Measurements from ENCODE around the gene TBC1D22A.

The TBC1D22A gene

GRCh38 chr22:46795845-46796565, 33.6 kb downstream of the TBC1D22A start:
- DNase-seq (ENCODE audit: low read depth in 3 of 3): no peak

- DNase-seq (ENCODE audit: low read depth in 3 of 3): no peak
These were observed 34.2 kb downstream of the TBC1D22A start for GRCh38 chr22:46796566-46797195.

DNA sequence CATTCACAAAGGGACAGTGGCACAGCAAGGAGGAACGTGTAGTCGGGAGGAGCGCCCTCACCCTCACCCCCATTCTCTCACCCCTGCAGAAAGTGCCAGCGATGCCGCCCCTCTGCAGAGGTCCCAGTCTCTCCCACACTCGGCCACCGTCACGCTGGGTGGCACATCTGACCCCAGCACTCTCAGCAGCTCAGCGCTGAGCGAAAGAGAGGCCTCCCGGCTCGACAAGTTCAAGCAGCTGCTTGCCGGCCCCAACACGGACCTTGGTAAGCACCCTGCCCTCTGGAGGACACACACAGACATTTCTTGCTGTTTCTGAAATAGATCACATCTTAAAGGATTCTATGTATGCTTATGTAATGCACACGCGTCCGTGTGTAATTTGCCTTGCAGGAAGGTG, 34.9 kb downstream of the TBC1D22A start:
- no peak for DNase-seq (ENCODE audit: low read depth in 3 of 3)

GRCh38 chr22:46798041-46798365, 35.6 kb downstream of the TBC1D22A start:
- DNase-seq (ENCODE audit: low read depth in 3 of 3): no peak

- DNase-seq (ENCODE audit: low read depth in 3 of 3): peak; percentile 60 to 68 (median 60)
These were observed 36.2 kb downstream of the TBC1D22A start for GRCh38 chr22:46798366-46799350.

DNA sequence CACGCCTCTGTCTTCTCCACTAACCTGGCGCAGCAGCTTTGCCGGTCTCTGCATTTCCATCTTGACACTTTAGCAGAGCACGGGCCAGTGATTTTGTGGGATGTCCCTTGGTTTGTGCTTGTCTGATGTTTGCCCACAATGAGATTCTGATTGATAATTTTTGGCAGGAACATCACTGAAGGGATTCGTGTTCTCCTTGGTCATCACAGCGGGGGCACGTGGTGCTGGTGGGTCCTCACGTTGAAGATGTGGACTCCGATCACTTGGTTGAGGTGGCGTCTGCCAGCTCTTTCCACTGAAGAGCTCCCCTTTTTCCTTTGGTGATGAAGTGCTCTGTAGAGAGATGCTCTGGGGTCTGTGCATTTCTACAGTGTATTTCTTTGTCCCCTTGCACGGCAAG, 37.2 kb downstream of the TBC1D22A start:
- no peak for DNase-seq (ENCODE audit: low read depth in 3 of 3)

GRCh38 chr22:46800102-46800857, 37.8 kb downstream of the TBC1D22A start:
- DNase-seq (ENCODE audit: low read depth in 3 of 3): no peak

GRCh38 chr22:46801331-46801811, 38.9 kb downstream of the TBC1D22A start:
- no peak for DNase-seq (ENCODE audit: low read depth in 3 of 3)

- DNase-seq (ENCODE audit: low read depth in 3 of 3): no peak
These were observed 39.6 kb downstream of the TBC1D22A start for GRCh38 chr22:46801826-46802607.

DNA sequence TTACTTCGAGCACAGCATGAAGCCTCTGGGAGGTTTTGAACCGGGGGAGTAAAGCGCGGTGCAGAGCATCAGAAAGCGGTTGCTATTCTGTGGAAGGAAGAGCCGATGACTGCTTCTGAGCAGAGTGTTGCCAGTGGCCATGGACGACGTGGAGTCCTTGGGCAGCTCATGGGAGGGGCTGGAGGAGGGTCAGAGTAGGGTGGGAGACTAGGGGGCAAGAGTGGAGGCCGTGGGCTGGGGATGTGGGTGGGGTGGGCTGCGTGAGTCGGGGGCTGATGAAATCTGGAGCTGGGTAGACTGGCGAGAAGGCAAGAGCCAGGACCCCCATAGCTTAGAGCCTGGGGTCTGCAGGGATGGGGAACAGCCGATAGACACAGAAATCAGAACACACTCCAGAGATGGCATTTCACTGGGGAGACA, 40.2 kb downstream of the TBC1D22A start:
- DNase-seq (ENCODE audit: low read depth in 3 of 3): no peak

DNA sequence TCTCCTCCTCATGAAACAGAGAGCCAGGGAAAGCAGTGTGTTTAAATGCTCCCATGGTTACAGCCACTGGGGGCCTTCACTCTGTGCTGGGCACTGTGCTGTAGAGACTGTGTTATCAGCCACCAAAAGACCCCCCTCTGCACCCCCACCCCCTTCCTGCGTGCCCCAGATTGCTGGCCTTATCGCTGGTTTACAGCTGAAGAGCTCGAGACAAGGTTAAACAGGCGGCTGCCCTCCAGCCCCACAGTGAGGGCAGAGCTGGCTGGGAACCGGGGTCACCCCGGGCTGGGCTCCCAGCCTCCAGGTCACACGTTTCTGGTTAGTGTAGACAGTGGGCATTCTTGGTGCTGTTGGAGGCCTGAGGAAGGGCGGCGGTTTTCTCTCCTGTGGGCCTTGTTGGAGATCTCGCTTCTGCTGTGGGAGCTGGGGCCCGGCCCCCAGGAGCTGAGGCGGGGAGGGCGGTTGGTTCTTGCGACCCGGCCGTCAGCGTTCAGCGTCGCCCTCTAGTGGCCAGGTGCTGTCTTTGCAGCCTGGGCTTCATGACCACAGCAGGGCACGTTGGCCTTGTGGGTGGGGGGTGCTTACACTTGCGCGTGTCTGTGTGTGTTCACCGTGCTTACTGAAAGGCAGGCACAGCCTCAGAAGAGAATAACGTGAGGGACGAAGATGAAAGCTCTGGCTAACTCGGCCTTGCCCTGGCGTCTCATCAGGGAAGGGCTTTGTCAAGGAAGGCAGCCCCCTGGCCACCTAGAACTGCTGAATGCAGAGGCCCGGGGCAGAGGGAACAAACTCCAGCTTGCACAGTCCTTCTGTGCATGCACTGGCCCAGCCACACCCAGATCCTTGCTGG, 40.8 kb downstream of the TBC1D22A start:
- peak; percentile 36 to 56 (median 40) for DNase-seq (ENCODE audit: low read depth in 3 of 3)

DNA sequence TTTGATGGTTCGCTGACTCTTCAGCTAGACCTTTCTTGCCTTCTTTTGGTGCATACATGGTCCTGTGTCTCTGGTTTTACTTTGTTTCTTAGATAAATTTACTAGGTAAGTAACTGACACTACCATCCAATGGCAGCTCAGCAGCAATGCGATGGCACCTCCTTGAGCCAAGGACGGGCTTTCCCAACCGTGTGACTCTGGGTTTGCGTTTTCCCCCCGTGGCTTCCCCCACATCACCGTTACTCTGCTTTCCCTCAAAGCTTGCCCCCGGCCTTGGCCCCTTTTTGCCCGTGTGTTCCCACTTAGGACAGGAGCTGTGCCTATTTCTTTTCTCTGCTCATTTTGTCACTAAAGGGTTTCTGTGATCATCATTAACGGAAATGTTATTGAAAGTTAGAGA, 41.5 kb downstream of the TBC1D22A start:
- DNase-seq (ENCODE audit: low read depth in 3 of 3): no peak

DNA sequence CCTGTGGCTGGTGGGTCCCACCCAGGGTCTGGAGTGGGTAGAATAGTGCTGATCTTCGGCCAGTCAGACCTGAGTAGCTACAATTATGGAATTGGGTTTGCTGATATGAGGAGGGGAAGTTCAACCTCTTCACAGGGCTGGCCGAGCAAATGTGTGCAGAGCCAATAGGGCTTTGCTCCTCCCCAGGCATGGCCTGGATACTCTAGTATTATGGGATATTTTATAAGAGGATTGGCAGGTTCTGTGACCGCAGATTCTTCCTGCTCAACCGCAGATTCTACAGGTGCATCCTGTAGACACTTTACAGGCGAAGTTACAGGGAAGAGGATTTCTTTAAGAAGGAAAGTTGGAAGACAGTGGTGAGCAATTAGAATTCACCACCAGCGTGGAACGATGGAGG, 44.3 kb downstream of the TBC1D22A start:
- no peak for DNase-seq (ENCODE audit: low read depth in 3 of 3)

- DNase-seq (ENCODE audit: low read depth in 3 of 3): no peak
These were observed 45.0 kb downstream of the TBC1D22A start for GRCh38 chr22:46807458-46807857.

DNA sequence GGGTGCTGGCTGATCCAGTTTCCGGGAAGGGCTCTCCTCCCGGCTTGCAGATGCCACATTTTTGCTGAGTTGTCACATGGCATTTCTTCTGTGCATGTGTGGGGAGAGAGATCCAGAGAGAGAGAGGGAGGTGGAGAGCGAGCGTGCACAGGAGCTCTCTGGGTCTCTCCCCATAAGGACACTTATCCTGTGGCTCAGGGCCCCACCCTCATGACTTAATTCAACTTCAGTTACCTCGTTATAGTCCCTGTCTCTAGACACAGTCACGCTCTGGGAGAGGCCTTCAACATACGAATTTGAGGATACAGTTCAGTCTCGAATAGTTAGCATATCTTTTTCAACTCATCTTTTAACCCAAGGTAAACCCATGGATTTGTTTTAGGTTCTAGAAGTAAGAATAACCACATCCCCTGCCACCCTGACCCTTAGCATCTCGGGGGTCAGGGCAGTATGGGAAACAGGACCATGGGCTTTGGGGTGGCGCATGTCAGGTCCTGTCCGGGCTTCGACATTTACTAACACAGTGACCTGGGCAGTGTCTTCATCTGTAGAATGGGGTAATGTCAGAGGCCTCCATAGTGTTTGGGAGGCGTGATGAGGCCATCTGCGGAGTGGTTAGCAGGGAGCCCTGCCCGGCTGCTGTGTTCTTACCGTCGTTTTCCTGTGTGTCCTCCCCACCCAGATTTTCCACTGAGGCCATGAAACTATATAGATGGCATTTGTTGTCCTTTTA, 46.9 kb downstream of the TBC1D22A start:
- DNase-seq (ENCODE audit: low read depth in 3 of 3): no peak

DNA sequence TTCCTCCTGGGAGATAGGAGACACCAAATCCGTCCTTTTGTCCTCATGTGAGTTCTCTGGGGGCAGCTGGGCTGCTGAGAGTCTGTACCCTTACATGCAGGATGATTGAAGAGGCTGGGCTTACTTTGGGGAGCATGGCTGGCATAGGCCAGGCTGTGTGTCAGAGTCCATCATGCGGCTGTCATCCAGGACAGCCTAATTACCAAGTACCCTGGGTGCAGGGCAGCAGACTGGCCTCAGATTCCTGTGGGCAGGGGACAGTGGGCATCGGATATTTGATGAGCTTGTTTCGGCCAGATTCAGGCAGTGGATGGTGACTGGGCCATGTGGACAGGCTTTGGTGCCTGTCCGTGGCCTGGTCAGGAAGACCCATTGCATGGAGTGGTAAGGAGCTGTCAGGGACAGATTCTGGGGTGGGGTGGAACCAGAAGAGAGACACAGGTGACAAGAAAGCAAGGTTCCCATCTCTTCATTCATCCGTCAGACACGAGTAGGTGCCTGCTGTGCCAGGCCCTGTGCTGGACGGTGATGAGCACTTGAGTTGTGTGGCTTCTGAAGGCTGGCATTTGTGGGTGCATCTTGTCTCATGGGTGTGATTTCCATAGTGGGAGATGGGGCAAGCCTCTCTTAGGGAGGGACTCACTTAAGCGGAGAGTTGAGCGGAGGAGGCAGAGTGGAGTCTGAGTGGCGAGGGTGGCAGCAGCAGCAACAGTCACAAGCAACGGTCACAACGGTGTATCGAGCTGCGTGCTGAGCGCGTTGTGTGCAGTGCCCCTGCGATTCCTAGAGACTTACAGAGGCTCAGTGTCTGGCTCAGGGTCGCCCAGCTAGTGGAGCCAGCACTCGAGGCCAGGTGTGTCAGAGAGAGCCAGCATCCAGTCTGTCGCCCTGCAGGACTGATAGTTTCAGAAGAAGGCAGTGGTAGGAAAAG, 48.7 kb downstream of the TBC1D22A start:
- no peak for DNase-seq (ENCODE audit: low read depth in 3 of 3)

GRCh38 chr22:46812034-46812605, 49.7 kb downstream of the TBC1D22A start:
- no peak for DNase-seq (ENCODE audit: low read depth in 3 of 3)

GRCh38 chr22:46812788-46813187, 50.3 kb downstream of the TBC1D22A start:
- no peak for DNase-seq (ENCODE audit: low read depth in 3 of 3)

All from stimulated activated CD4-positive, alpha-beta T cell treated with anti-CD3 and anti-CD28 coated beads, TNF-alpha, amount 100 ng/mL, for 48 hours (primary cell).